ENCODE results near the gene THSD4. TPM values are rescaled to one million over a fixed set of nuclear protein-coding genes. Genes with fewer than 3 reads are reported as not detected.

The THSD4 gene
- total and polyA plus RNA-seq, 2 of the 4 experiments (the other 2 are of a cell fraction), result 25.5 to 31.1 TPM

GRCh38 chr15:71515375-71516186 lies 400.3 kb downstream of the THSD4 start:
- in situ Hi-C loops (cut with MboI; ENCODE audit: low sequenced_read_pairs) (no loop called here), intact Hi-C loops (cut with micrococcal nuclease) (no loop called here), dilution Hi-C loops (cut with HindIII; ENCODE audit: low sequenced_read_pairs, unreplicated experiment) (no loop called here)
- Histone ChIP-seq H3K23ac (ENCODE audit: low read depth, low read length) (no peak overlapping the region), H3K14ac (replicated peaks; ENCODE audit: low read depth, low read length) (no peak overlapping the region), H2AK9ac (replicated peaks; ENCODE audit: low read depth, low read length, poor library complexity) (no peak overlapping the region), H3K79me1 (ENCODE audit: low read depth in 1 of 2, low read length in 2 of 2) (peaks cover 3 to 5% of the 10 kb centered on the region in 2 experiments; a peak in 2 of 4 replicates), H3K4ac (ENCODE audit: low read depth, low read length) (no peak overlapping the region), H4K8ac (ENCODE audit: low read depth in 2 of 2, low read length in 2 of 2) (no peak overlapping the region), H2BK20ac (ENCODE audit: low read depth, low read length) (no peak overlapping the region), H3K9ac (ENCODE audit: low read depth, low read length) (no peak overlapping the region), H2BK5ac (ENCODE audit: low read depth, low read length, poor library complexity, severe bottlenecking) (no peak overlapping the region), H2BK15ac (ENCODE audit: low read depth, low read length) (no peak overlapping the region), H3K4me3 (ENCODE audit: insufficient read depth, low read depth, low read length) (no peak overlapping the region), H3K4me2 (ENCODE audit: low read depth, low read length) (no peak overlapping the region), H3K36me3 (ENCODE audit: control insufficient read depth, insufficient read depth, low read length) (no peaks in the 10 kb centered on the region), H2BK120ac (ENCODE audit: low read depth, low read length) (no peak overlapping the region), H3K27me3 (ENCODE audit: control insufficient read depth, insufficient read depth, low read length) (no peaks in the 10 kb centered on the region), H2AFZ (replicated peaks; ENCODE audit: low read length, poor library complexity) (no peak overlapping the region), H3K4me1 (ENCODE audit: control insufficient read depth, insufficient read depth, low read length) (0 out of 2 replicates have a peak, but pooled peaks cover 4% of the 10 kb centered on the region), H3K27ac (ENCODE audit: insufficient read depth, low read length) (no peak overlapping the region), H3K9me3 (ENCODE audit: control insufficient read depth, insufficient read depth, low read length) (no peaks in the 10 kb centered on the region), H4K5ac (ENCODE audit: low read depth, low read length) (no peak overlapping the region), H3K56ac (ENCODE audit: extremely low read depth, insufficient read depth, low read length) (no peak overlapping the region), H3K18ac (ENCODE audit: low read depth, low read length) (no peak overlapping the region), H3K9me1 (ENCODE audit: insufficient read depth, low read length) (no peaks in the 10 kb centered on the region; the same call in none of the 2 replicates), H2AK5ac (ENCODE audit: low read depth, low read length) (no peak overlapping the region), H4K20me1 (ENCODE audit: insufficient read depth, low read length) (peaks cover 18% of the 10 kb centered on the region; the same call in 1 of the 2 replicates), H4K91ac (ENCODE audit: insufficient read depth, low read depth, low read length) (no peak overlapping the region)
- 86% methylated on average over 5 of the region's 10 CpGs; no CpG with 5 or more reads in 1 of the 2 experiments for WGBS, 2 experiments (ENCODE audit: extremely low coverage in 2 of 2, insufficient read length in 1 of 2)
- BruUV-seq (replicated peaks), result no TSS peak
- ChIA-PET CTCF (no interaction called here), POLR2A (ENCODE audit: unreplicated experiment) (no interaction called here)
- DNase-seq, result no peak
- ATAC-seq (ENCODE audit: low read depth), result no peak
- TF ChIP-seq POLR2A (IDR thresholded peaks at IDR 0.05; ENCODE audit: low read depth, low read length), result no peak
- TF ChIP-seq MAFK (IDR thresholded peaks at IDR 0.05; ENCODE audit: low read depth, low read length), result no peak
- no peak for TF ChIP-seq BHLHE40 (IDR thresholded peaks at IDR 0.05; ENCODE audit: low read depth, low read length)
- no peak for TF ChIP-seq RFX5 (IDR thresholded peaks at IDR 0.05; ENCODE audit: low read depth, low read length)
- TF ChIP-seq MAZ (IDR thresholded peaks at IDR 0.05; ENCODE audit: borderline replicate concordance, low read depth, low read length), result no peak
- TF ChIP-seq, protein P1, sequence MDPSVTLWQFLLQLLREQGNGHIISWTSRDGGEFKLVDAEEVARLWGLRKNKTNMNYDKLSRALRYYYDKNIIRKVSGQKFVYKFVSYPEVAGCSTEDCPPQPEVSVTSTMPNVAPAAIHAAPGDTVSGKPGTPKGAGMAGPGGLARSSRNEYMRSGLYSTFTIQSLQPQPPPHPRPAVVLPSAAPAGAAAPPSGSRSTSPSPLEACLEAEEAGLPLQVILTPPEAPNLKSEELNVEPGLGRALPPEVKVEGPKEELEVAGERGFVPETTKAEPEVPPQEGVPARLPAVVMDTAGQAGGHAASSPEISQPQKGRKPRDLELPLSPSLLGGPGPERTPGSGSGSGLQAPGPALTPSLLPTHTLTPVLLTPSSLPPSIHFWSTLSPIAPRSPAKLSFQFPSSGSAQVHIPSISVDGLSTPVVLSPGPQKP (IDR thresholded peaks at IDR 0.05; ENCODE audit: borderline replicate concordance, low read depth, low read length), result no peak
- no peak for TF ChIP-seq NFE2L2 (IDR thresholded peaks at IDR 0.05; ENCODE audit: low read depth, low read length)
- no peak for TF ChIP-seq MXI1 (IDR thresholded peaks at IDR 0.05; ENCODE audit: borderline replicate concordance, low read depth, low read length)
- TF ChIP-seq FOS (IDR thresholded peaks at IDR 0.05; ENCODE audit: low read depth, low read length), result no peak
- TF ChIP-seq RCOR1 (IDR thresholded peaks at IDR 0.05; ENCODE audit: insufficient replicate concordance, low read length), result no peak
- no peak for TF ChIP-seq RAD21 (IDR thresholded peaks at IDR 0.05; ENCODE audit: low read length)
- TF ChIP-seq CTCF (conservative IDR thresholded peaks at IDR 0.05; ENCODE audit: low read depth, low read length), result no peak
- no peak for TF ChIP-seq CHD1 (IDR thresholded peaks at IDR 0.05; ENCODE audit: low read depth, low read length)
- TF ChIP-seq USF2 (IDR thresholded peaks at IDR 0.05; ENCODE audit: low read depth, low read length), result no peak
- no peak for TF ChIP-seq SMC3 (IDR thresholded peaks at IDR 0.05; ENCODE audit: low read depth, low read length)

Measured in IMR-90 (cell line).